GM12891 (cell line): Measurements from ENCODE around the gene NCAN.

Experiments
- PAX5 ChIP-seq: IDR thresholded peaks from 2 replicates; pipeline ENCODE4 v1.6.1; 2011; ENCODE audit warnings: low read length, moderate library complexity, mild to moderate bottlenecking; ENCODE audit not compliant: insufficient read depth, severe bottlenecking
- POLR2A ChIP-seq: IDR thresholded peaks from 2 replicates; pipeline ENCODE4 v1.6.1; 2011; ENCODE audit warnings: low read depth, low read length, control low read depth
- POLR2AphosphoS5 ChIP-seq: IDR thresholded peaks from 2 replicates; pipeline ENCODE4 v1.6.1; 2011; ENCODE audit warnings: low read depth, low read length, control low read depth
- POU2F2 ChIP-seq: IDR thresholded peaks from 2 replicates; pipeline ENCODE4 v1.6.1; 2011; ENCODE audit warnings: low read depth, mild to moderate bottlenecking, control low read depth, low read length, moderate library complexity
- SPI1 ChIP-seq: IDR thresholded peaks from 2 replicates; pipeline ENCODE4 v1.6.1; 2011; ENCODE audit warnings: low read depth, low read length, control low read depth
- TAF1 ChIP-seq: IDR thresholded peaks from 2 replicates; pipeline ENCODE4 v1.6.1; 2011; ENCODE audit warnings: low read depth, low read length, control low read depth

DNA sequence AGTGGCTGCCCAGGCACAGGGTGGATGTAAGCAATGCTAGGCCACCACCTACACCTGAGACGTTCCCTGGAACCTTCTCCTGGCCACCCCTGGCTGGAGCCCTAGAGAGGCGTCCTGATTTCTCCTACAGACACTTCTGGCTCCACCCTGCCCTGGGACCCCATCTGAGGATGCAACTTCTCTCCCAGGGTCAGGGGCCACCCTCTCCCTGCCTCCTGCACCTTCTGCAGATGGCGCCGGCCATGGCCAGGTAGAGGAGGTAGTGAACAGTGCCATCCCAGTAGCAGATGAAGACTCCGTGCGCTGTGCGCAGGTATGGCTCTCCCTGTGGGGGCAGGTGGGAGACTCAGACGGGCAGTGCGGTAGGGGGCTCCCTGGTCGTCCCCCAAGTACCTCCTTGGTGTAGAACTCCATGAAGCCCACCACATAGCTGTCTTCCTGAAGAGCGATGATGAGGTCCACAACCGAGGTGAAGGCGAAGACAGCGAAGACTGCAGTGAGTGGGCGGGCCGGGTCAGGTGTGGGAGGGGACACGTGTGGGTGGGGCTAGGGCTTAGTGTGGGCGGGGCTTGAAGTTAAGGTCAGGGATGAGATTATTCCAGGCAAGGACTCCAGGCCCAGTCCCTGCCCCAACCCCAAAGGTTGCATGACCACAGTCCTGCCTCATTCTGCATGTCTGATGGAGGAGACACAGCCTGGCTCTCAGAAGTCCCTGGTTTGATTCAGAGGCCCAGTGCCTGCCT is 58.4 kb downstream of the NCAN start:
- no peak for TF ChIP-seq POLR2A
- no peak for TF ChIP-seq POLR2AphosphoS5
- no peak for TF ChIP-seq TAF1
- no peak for TF ChIP-seq SPI1
- TF ChIP-seq PAX5 = no peak
- TF ChIP-seq POU2F2 = no peak
